GM18870 (cell line): ENCODE results near the gene ABCD2.
"Not testable (repeated sequence)": the region's sequence is repeated elsewhere in the genome, so short reads cannot be mapped to it uniquely, and the experiment has no call there.

Experiments used
- ATAC-seq: cut with Tn5 transposase; IDR thresholded peaks from one replicate; pipeline ENCODE4 v1.9.1; 2021; ENCODE audit warnings: moderate library complexity; ENCODE audit not compliant: unreplicated experiment

ABCD2 gene

DNA sequence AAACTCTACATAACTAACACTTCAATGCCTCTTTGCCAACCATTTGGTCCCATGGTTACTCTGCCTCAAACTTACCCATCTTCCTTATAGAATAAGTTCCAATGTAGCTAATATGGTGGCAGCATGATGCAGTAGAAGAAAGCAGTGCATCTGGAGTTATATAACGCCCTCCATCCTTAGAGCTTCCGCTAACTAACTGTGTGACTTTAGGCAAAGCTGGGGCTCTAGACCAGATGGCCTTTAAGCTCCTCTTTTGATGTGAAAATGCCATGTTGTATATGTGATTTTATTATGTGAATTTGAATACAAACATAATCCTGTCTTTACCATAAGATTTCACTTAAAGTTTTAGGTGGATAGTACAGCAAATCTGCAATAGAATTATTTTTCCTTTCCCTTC, 6.1 kb downstream of the ABCD2 start:
- no peak for ATAC-seq

DNA sequence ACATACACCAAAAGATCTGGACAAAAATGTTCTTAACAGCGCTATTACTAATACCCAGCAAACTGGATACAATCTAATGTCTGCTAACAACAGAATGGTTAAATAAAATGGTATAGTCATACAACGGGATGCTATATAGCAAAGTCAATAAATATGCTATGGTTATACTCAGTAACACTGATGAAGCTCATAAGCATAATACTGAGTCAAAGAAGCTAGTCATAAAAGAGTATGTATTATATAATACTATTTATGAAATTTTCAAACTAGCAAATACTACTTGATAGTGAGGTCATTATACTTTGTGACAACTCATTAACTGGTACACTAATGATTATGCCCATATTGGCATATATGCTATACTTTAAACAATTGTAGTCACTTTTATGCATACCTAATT, 7.4 kb downstream of the ABCD2 start:
- no peak for ATAC-seq

DNA sequence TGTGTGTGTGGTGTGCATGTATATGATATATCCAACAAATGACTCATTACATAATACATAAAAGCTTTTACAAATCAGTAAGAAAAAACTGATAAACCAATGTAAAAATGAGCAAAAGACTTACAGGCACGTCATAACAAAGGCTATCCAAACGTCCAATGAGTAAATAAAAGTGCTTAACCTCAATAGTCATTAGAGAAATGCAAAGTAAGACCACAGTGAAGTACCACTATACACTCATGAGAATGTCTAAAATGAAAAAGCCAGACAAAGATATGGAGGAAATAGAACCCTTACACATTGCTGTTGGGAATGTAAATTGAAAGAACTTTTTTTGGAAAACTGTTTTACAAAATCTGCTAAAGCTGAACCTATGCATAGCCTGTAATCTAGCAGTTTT, 7.8 kb downstream of the ABCD2 start:
- ATAC-seq, result no peak

DNA sequence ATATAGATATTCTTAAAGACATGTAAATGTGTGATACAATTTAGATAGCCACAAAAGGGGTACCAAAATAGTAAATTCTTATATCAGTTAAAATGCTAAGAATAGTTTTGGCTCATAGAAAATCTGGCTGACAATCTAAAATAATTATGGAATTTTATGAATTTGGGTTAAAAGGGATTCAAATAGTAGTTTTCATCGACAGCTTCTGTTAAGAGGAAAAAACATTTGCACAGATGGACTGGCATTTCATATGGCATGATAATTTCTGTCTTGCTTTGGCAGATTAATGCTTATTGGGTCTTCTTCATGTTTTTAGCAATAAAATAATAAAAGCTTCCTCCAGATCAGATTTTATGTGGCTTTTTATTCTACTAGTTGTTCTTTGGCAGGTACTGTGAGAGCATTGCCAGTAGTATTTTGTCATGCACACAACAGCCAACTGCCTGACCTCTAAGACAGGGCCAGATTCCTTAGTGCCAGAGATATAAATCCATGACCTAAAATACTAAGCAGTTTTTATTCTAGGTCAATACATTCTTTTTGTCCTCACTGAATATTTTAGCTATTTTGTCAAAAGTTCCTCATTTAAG, 9.1 kb downstream of the ABCD2 start:
- no peak for ATAC-seq

DNA sequence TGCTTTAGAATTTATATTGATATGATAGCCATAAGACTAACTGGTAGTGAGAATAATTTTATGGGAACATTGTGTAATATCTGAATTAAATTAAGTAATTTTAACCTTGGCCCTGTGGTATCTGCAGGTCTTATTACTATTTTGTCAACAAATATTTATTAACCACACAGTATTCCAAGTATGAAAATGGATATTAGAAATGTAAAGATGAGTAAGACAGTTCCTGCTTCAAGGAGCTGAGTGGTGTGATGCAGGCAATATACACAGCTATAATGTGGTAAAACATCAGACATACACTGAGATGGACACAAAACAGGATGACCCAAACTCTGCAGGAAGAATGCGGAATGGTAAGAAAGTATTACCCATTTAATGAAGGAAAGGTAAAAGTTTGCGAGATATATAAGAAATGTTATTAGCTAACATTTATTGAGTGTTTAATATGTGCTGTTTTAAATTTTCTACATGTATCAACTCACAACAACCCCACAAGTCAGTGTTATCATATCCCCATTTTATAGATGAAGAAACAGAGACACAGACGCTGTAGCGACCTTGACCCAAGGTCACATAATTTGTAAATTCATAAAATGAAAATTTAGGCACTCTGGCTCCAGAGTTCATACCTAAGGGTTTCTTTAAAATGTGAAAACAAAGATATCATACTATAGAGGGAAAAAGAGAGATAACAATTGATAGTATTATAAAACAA, 12.7 kb downstream of the ABCD2 start:
- no peak for ATAC-seq

DNA sequence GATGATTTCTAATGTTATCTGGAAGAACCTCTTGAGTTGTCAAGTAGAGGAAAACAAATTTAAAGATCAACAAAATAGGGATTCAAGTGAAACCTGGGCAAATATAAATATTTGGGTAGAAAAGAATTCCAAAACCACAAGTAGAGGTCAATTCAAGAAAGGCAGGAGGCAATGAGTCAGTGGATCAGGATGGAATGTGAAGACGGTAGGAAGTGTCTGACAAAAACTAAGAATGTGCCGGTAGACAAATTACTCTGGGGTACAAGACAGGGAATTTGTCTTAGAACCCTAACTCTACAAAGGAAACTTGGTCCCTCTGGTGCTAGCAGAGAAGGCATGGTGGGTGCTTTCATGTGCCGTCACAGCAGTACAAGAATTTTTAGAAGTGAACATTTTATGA, 13.6 kb downstream of the ABCD2 start:
- no peak for ATAC-seq

DNA sequence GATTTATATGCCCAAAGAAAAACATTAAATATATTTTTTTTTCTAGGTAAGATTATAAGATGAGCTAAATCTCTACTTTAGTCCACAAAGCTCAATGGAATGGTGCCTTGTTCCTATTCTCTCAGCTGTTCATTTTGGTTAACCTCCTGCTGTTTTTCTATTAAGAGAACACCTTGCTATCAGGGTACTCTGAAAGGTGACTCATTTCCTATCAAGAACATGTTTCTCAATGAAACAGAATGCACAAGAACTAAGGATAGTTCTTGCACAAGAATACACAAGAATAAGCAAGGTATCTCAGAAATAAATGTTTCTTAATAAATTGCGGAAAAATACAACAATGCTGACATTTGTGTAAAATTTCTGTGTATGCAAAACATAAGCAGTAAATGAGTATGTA, 14.1 kb downstream of the ABCD2 start:
- no peak for ATAC-seq

DNA sequence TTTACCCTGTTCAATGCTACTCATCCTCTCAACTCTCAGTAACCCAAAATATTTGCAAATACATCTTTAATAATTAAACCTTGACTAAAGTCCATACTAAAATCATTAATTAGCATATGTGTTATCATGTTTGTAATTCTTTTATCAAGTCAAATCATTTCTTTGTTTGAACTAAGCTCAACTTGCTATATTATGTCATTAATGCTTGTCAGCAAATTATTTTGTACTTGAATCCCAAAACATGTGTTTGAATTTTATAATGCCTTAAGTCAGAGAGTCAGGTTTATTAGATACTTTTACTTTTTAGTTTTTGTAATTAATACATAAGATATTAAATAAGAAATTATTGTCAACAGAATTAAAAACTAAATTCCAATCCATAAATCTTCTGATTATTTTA, 16.5 kb downstream of the ABCD2 start:
- no peak for ATAC-seq

DNA sequence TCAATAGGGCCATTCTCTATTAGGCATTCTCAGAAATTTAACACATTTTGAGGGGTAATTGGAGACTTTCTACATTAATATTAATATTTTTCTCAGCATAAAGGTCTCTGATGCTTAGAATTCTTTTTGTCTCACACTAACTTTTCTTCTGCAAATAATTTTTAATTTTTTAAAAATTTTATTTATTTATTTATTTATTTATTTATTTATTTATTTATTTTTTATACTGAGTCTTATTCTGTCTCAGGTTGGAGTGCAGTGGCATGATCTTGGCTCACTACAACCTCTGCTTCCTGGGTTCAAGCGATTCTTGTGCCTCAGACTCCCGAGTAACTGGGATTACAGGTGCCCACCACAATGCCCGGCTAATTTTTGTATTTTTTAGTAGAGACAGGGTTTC, 17.7 kb downstream of the ABCD2 start:
- not testable (repeated sequence) for ATAC-seq

DNA sequence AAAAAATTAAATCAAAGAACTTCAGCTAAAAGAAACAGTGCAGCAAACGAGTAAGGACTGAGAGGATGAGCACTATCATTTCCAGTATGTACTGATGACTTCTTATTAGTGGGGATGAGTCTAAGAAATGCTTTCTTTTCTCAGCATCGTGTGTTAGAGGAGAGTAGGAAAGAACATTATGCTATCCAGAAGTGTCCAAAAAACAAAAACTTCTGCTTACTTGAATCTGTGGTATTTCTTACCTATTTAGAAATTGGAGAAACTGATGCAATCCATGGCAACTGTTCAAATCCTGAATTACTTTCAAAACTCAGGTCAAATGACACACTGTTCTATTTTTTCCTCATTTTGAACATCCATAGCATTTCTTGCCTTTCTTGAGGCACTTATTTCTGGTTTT, 23.7 kb downstream of the ABCD2 start:
- no peak for ATAC-seq

DNA sequence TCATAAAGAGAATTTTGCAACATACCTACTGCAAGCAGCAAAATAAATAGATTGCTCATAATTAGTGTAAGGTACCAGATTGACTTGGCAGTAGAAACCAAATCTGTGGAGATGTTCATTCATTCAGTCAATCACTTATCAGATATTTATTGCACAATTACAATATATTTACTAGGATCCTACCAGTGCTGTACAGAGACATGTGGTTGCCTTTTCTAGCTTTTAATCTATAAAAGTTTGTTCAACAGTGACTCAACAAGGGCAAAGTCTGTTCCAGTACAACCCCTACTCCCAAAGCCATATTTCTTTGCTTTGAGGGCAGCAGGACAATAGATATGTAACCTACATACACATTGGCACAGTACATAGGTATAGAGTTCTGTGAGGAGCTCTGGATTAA, 27.3 kb downstream of the ABCD2 start:
- no peak for ATAC-seq

DNA sequence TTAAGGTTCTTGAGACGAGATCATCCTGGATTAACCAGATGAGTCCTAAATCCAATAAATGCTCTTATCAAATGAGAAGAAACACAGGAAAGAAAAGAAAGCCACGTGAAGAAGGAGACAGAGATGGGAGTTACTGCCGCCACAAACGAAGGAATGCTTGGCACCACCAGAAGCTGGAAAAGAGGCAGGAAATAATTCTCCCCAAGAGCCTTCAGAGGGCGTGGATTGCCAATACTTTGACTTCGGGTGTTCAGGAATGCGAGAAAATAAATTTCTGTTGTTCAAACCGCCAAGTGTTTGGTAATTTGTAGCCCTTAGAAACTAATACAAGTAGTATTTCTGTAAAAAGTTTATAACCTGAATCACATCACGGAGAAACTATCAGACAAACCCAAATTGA, 31.3 kb downstream of the ABCD2 start:
- no peak for ATAC-seq

DNA sequence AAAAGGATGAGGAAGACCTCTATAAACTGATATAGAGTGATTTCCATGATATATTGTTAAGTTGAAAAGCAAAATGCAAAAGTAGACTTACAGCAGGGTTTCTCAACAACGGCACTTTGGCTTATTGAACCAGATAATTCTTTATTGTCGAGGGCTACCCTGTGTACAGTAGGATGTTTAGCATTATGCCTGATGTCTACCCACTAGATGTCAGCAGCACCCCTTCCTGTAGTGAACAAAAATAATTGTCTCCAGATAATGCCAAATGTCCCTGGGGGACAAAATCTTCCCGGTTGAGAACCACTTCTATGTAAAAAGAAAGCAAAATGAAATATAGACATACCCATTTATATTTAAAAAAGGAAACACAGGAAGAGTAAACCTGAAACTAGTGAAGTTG, 32.4 kb downstream of the ABCD2 start:
- peak; percentile 69 for ATAC-seq

DNA sequence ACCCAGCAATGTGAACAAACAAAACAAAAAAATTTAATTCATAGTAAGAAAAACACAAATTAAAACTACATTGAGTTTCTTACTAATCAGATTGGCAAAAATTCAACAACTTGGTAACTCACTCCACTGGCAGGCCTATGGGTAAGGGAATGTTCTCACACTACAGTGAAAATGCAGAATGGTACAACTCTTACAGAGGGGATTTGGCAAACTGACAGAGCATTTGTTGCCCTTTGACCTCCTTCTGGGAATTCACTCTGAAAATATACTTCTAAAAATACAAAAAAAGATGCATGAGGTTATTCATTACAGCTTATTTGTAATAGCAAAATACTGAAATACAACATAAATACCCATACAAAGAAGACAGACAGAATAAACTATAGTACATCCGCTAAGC, 32.8 kb downstream of the ABCD2 start:
- no peak for ATAC-seq

DNA sequence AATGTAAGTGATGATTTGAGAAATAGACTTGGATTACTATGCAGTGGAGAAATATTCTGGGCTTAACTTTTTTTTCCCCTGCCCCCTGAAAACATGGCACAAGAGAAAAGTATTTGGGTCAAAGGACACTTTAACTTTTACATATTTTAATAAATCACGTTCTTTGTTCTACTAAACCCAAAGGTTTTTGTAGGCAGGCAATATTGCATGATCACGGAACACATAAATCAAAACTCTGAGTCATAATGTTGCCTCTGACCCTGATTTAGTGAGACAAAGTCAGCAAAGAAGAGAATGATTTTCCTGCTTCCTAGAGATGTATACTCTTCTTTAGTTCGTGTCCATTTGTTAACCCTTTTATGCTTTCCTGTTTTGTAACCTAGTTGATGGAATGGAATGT, 38.0 kb downstream of the ABCD2 start:
- ATAC-seq, result no peak

DNA sequence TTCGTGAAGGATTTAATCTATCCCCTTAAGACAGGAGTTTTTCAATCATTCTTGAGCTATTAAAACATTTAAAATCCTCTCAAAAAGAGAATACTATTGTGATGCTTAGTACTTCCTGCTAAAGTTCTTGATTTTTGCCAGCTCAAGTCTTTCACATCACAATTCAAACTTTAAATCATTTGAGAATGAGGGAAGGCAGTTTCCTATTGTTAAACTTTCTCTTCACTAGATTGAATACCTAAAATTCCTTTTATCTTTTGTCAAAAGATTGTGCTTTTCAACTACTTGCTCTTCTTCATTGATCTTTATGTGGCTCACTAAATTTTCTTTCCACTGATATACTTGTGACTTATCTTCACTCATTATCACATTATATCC, 44.1 kb downstream of the ABCD2 start:
- no peak for ATAC-seq

DNA sequence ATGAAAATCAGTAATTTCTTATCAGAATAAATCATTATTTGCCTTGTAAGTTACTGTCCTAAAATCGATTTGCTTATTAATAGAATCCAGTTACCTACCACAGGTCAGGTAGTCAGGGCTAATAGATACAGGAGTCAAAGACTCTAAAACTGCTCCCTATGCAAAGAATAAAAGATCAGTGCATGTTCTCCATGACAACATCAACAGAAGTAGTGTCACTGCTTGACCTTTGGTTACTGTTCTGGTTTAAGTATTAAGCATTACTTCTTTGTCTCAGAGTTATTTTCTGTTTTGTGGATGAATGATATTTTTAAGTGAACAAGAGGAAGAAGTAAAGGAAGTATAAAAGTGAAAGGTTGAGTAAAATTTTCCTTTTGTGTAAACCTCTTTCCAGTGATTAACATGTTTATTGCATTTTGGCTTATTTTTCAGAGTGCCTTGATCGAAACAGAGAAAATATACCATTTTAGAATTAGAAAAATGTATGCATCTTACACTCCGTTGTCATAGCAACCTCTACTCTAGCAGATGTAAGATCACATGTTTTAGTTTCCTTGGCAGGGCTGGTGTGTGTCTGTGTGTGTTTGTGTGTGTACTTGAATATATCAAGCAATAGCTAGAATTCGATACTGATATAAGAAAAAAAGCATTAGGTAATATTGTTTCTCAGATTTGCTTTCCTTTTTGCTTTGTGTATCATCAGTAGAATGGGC, 44.7 kb downstream of the ABCD2 start:
- ATAC-seq, result no peak

DNA sequence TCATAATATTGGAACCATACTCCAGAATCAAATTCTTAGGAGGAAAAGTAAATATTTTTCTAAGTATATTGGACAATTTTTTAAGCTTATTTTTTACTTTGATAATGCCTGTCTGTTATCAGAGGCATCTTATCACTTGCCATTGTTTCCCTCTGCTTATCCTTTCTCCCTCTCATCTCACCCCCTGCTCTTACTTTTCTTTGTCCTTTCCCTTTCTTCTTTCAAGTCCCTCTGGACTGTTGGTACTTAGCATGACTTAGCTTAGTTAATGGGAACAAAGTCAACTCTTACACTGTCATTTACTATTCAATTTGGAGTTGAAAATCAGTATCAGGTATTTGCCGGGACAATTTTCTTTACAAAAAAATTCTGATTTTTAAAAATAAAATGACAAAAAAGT, 45.2 kb downstream of the ABCD2 start:
- ATAC-seq, result no peak

DNA sequence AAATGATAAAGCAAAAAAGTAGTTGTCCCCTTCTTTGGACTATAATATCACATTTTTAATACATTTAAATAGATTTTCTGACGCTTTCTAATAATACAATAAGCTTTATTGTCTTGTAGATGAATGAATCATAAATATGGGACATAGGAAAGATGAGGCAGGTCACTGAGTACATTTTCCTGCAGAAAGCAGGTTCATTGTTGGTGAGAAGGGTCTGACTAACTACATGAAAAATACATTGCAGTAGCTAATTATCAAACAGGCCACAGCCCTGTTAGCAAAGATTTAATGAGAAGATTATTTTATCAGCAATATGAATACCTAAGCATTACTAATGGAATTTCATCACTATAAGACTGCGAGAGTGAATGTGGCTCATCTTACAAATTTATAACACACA, 45.6 kb downstream of the ABCD2 start:
- no peak for ATAC-seq

DNA sequence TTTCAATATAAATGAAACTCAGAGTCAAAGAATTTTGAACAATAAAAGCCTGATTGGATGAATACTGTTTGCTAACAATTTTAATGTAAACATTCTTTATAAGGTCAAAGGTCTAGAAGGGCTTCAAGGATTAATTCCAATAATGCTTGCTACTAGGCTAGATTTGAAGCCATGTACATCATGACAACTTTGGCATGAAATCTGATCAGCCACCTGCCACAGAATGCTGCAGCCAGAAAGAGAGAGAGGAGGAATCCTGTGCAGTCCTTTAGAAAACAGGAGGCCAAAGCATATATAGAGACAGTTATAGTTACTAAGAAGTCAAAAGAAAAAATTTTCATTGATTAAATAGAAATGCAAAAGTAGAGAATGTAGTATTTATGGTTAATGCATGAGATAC, 47.1 kb downstream of the ABCD2 start:
- ATAC-seq, result no peak

DNA sequence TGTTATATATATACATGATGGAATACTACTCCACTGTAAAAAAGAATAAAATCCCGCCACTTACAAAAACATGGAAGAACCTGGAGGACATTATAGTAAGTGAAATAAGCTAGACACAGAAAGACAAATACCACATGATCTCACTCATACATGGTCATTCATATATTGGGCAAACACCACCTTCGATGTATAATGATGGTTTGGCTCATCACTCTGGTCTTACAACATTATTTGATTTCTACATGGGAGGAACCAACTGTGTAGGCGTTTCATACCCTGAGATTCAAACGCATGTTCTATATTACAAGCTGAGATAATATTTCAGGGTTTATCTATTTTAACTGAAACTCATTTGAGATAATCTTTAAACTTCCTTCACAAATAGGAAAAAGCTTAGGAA, 48.3 kb downstream of the ABCD2 start:
- ATAC-seq, result no peak

DNA sequence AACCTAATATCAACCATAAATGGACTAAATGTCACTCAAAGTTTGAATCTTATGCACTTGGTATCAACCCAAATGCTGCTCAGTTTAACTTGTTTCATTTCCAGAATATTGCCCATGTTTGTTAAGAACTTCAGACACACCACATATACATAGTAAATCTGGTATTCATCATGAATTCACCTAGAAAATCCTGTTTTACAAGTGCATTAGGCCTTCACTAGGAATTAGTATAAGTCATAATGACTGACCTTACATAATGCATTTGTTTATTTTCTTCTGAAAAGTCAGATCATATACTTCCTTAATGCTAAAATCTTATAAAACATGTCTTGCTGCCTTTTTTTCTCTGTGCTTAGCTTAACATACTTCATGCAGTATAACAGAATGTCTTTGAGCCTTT, 66.1 kb downstream of the ABCD2 start:
- ATAC-seq, result no peak

DNA sequence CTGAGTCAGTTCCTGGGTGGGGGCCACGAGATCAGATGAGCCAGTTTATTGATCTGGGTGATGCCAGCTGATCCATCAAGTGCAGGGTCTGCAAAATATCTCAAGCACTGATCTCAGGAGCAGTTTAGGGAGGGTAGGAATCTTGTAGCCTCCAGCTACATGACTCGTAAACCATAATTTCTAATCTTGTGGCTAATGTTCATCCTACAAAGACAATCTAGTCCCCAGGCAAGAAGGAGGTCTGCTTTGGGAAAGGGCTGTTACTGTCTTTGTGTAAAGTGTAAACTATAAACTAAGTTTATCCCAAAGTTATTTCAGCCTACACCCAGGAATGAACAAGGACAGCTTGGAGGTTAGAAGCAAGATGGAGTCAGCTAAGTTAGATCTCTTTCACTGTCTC, 75.4 kb downstream of the ABCD2 start:
- ATAC-seq, result not testable (repeated sequence)
